GM12874 (cell line): ENCODE measurements around the gene DDIT4.

Experiments used
- TF ChIP-seq, protein P1 (sequence below): IDR thresholded peaks from 2 replicates; pipeline ENCODE4 v1.5.1; 2011; ENCODE audit warnings: low read depth, mild to moderate bottlenecking, control low read depth, low read length, moderate library complexity; ENCODE audit not compliant: insufficient read depth

The DDIT4 gene

DNA sequence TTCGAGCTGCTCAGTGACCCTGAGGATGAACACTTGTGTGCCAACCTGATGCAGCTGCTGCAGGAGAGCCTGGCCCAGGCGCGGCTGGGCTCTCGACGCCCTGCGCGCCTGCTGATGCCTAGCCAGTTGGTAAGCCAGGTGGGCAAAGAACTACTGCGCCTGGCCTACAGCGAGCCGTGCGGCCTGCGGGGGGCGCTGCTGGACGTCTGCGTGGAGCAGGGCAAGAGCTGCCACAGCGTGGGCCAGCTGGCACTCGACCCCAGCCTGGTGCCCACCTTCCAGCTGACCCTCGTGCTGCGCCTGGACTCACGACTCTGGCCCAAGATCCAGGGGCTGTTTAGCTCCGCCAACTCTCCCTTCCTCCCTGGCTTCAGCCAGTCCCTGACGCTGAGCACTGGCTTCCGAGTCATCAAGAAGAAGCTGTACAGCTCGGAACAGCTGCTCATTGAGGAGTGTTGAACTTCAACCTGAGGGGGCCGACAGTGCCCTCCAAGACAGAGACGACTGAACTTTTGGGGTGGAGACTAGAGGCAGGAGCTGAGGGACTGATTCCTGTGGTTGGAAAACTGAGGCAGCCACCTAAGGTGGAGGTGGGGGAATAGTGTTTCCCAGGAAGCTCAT lies 1.1 kb downstream of the DDIT4 start:
- TF ChIP-seq, protein P1, sequence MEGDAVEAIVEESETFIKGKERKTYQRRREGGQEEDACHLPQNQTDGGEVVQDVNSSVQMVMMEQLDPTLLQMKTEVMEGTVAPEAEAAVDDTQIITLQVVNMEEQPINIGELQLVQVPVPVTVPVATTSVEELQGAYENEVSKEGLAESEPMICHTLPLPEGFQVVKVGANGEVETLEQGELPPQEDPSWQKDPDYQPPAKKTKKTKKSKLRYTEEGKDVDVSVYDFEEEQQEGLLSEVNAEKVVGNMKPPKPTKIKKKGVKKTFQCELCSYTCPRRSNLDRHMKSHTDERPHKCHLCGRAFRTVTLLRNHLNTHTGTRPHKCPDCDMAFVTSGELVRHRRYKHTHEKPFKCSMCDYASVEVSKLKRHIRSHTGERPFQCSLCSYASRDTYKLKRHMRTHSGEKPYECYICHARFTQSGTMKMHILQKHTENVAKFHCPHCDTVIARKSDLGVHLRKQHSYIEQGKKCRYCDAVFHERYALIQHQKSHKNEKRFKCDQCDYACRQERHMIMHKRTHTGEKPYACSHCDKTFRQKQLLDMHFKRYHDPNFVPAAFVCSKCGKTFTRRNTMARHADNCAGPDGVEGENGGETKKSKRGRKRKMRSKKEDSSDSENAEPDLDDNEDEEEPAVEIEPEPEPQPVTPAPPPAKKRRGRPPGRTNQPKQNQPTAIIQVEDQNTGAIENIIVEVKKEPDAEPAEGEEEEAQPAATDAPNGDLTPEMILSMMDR, result peak; percentile 91

DNA sequence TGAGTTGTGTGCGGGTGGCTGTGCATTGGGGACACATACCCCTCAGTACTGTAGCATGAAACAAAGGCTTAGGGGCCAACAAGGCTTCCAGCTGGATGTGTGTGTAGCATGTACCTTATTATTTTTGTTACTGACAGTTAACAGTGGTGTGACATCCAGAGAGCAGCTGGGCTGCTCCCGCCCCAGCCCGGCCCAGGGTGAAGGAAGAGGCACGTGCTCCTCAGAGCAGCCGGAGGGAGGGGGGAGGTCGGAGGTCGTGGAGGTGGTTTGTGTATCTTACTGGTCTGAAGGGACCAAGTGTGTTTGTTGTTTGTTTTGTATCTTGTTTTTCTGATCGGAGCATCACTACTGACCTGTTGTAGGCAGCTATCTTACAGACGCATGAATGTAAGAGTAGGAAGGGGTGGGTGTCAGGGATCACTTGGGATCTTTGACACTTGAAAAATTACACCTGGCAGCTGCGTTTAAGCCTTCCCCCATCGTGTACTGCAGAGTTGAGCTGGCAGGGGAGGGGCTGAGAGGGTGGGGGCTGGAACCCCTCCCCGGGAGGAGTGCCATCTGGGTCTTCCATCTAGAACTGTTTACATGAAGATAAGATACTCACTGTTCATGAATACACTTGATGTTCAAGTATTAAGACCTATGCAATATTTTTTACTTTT lies 1.8 kb downstream of the DDIT4 start:
- TF ChIP-seq, protein P1, result no peak

DNA sequence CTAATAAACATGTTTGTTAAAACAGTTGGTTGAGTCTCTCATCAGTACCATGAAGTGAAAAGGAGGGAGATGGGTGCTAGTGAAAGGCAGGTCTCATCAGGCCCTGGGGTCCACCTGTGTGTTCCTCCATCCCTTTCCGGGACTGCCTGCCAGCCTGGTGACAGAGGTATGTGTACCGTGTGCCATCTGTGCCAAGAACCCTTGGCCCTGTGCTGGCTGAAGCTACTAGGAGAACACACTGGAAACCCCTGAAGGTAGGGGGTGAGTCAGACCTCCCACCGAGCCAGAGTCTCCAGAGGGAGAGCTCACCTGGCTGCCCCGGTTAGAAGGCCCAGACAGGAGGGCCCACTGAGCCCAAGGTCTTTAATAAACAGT lies 2.3 kb downstream of the DDIT4 start:
- TF ChIP-seq, protein P1, result no peak

DNA sequence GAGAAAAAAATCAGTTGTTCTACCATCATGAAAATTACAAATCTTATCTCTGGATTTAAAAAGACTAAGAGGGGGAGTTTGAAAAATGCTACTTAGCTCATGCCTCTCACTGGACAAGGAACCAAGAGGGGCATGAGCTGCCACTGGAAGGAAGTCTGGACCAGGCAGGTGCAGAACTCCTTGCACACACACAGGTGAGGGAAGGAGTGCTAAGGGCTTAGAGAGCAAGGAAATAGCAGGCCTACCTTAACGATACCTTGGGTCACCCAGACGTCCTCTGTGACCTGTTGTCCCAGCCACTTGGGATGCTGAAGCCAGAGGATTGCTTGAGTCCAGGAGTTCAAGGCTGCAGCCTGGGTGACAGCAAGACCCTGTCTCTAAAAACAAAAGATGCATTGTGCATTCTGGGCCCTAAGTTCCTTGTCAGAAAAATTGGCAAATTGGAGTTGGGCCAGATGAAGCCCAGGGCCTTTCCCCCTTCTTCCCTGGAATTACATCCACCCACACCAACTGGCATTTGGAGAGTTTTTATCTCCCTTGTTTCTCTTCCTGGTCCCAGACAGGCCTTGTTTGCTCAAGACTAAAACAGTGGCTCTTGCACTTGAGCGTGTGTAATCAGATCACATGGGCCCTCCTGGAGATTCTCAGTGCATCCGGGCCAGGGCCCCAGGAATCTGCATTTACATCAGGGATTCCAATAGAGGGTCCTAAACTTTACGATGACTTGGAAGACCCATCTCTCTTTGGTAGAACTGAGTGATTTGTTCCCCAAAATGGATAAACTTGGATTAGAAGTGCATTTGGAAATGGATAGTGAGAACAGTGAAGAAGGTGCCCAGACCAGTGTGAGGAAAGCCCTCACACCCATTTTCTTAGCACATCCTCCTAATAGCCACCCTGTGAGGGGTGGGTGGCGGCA lies 3.0 kb downstream of the DDIT4 start:
- TF ChIP-seq, protein P1, result no peak

DNA sequence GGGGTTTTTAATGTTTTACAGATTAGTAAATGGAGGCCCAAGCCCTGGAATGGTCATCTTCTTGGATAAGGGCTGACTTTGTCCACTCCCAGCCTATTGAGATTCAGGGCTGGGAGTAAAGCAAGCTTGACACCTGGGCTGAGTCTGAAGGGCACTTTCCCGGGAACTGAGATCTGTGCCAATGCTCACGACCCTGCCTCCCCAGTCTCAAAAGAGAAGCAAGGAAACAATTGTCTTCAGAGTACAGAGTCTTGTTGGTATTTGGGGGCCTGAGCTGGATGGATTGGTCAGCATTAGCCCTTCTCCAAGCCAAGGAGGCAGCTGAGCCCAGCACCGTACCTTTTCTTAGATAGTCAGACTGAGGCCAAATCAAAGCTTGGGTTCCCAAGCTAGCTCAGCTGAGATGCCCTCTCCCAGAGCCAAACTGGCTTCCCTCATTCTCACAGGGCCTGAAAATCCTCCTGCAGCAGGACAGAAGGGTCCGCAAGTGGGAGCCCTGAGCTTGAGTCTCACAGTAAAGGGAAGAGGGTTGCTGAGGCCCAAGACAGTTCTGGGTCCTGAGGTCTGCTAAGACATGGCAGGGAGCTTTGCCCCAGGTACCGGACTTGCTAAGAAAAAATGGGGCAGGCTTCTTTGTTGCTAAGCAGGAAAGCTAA lies 3.7 kb downstream of the DDIT4 start:
- TF ChIP-seq, protein P1, result no peak

DNA sequence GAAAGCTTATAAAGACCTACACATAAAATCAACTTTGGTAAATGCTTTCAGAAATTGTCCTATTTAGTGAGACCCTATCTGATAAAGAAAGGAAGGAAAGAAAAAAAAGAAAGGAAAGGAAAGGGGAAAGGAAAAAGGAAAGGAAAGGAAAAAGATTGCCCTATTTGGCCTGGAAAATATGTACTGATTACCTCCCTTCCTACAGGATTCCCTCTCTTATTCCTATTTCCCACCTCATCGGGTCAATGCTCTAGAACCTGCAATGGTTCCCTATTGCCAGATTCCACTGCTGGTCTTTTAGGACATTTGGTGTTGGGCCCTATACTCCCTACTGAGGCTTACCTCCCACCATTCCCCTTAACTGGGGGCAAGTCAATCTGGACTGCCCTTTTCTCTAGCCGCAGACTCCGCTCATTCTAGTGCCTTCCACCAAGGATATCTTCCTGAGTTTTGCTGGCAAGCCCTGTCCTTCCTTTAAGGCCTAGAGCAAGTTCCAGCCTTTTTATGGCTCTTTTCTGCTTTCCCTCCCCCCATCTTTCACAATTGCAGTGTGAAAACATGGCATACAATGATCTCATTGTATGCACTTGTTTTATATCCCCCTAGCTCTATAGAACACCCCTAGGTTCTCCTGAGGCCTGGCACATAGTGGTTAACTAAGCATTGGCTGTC lies 4.4 kb downstream of the DDIT4 start:
- TF ChIP-seq, protein P1, result no peak
